Endothelial cell of umbilical vein (primary cell): Measurements from ENCODE around the gene TMEM178B. TPM values are rescaled to one million over a fixed set of nuclear protein-coding genes. Genes with fewer than 3 reads are reported as not detected.

ENCODE experiments used
- BruUV-seq: library from RNA; stranded (reverse); fragments of 400-500 nt; replicated peaks from 2 replicates; lab custom pipeline; 2021; lab: Mats Ljungman, UMichigan
- CTCF ChIA-PET: fragments of 300-600, 350-600 bp; sonication (Branson Sonifier 250); formaldehyde crosslinking; loops from one replicate; lab custom pipeline; 2021; ENCODE audit warnings: antibody characterized with exemption, inconsistent platforms; lab: Charles Lee
- POLR2A ChIA-PET: fragments of 300-600, 350-600 bp; sonication (Branson Sonifier 250); formaldehyde crosslinking; loops from one replicate; lab custom pipeline; 2021; ENCODE audit warnings: antibody characterized with exemption, inconsistent platforms; lab: Charles Lee
- DNase-seq: peaks from one replicate; pipeline ENCODE4 v3.0.0-alpha.2; 2011; ENCODE audit warnings: low read depth, low spot score
- FAIRE-seq: peaks from 2 replicates; lab custom pipeline; 2011; peaks lifted over from hg19 to GRCh38; lab: Jason Lieb, UNC
- H2AFZ ChIP-seq: 2 replicates; pipeline ENCODE4 v1.6.0; 2012; ENCODE audit warnings: low read depth, low read length, control low read depth, inconsistent platforms
- H3K27ac ChIP-seq: 2 replicates; pipeline ENCODE4 v1.5.1; 2011; ENCODE audit warnings: low read depth, mild to moderate bottlenecking, control low read depth, low read length, moderate library complexity; ENCODE audit not compliant: insufficient read depth
- H3K27me3 ChIP-seq, 2 experiments: 2 replicates each; pipeline versions ENCODE4 v1.6.0 to v1.6.1; 2011; ENCODE audit warnings: low read length in 2 of 2, mixed read lengths in 1 of 2; ENCODE audit not compliant: control insufficient read depth in 2 of 2, insufficient read depth in 2 of 2
- H3K36me3 ChIP-seq, 2 experiments: 2 replicates in 1 of 2; 3 replicates in 1 of 2; pipeline ENCODE4 v1.5.1; 2011; ENCODE audit warnings: low read length in 2 of 2, mild to moderate bottlenecking in 1 of 2, moderate library complexity in 1 of 2; ENCODE audit not compliant: control insufficient read depth in 2 of 2, insufficient read depth in 2 of 2; ENCODE audit errors: extremely low read depth in 1 of 2
- H3K4me1 ChIP-seq: 3 replicates; pipeline ENCODE4 v1.5.1; 2011; ENCODE audit warnings: mild to moderate bottlenecking, low read length; ENCODE audit not compliant: control insufficient read depth, insufficient read depth; ENCODE audit errors: extremely low read depth
- H3K4me2 ChIP-seq: 2 replicates; pipeline ENCODE4 v1.6.1; 2011; ENCODE audit warnings: low read length, control low read depth, mixed read lengths; ENCODE audit not compliant: insufficient read depth
- H3K4me3 ChIP-seq, 3 experiments: fragments of 200-600 bp in 1 of 3; sonication (generic), shearing (Covaris generic) in 1 of 3; replicated peaks in 1 of 3; 2 replicates each; pipeline ENCODE4 v1.5.1; 2011 to 2016; ENCODE audit warnings: control low read depth in 3 of 3, low read length in 3 of 3, mild to moderate bottlenecking in 2 of 3, inconsistent platforms in 1 of 3, low read depth in 1 of 3, moderate library complexity in 1 of 3; ENCODE audit not compliant: insufficient read depth in 1 of 3
- H3K79me2 ChIP-seq: 2 replicates; pipeline ENCODE4 v1.6.0; 2012; ENCODE audit warnings: low read length, inconsistent platforms; ENCODE audit not compliant: control insufficient read depth, insufficient read depth
- H3K9ac ChIP-seq: replicated peaks from 2 replicates; pipeline ENCODE3; 2011; ENCODE audit warnings: low read length, control low read depth; ENCODE audit not compliant: insufficient read depth; ENCODE audit errors: extremely low read depth
- H3K9me1 ChIP-seq: replicated peaks from 3 replicates; pipeline ENCODE4 v1.6.0; 2011; ENCODE audit warnings: mild to moderate bottlenecking, low read length; ENCODE audit not compliant: control insufficient read depth, insufficient read depth; ENCODE audit errors: extremely low read depth
- H3K9me3 ChIP-seq: replicated peaks from 2 replicates; pipeline ENCODE4 v1.5.1; 2012; ENCODE audit warnings: low read length, inconsistent platforms; ENCODE audit not compliant: control insufficient read depth, insufficient read depth
- H4K20me1 ChIP-seq: replicated peaks from 2 replicates; pipeline ENCODE3; 2011; ENCODE audit warnings: mild to moderate bottlenecking, low read length; ENCODE audit not compliant: control insufficient read depth, insufficient read depth; ENCODE audit errors: extremely low read depth
- CTCF ChIP-seq, 2 donors: IDR thresholded peaks; 1 replicate in 1 of 2; 2 replicates in 1 of 2; pipeline ENCODE4 v1.5.1; 2011; ENCODE audit warnings: low read length in 2 of 2, mild to moderate bottlenecking in 2 of 2, moderate library complexity in 2 of 2, control low read depth in 1 of 2, inconsistent platforms in 1 of 2, low read depth in 1 of 2; ENCODE audit not compliant: insufficient read depth in 1 of 2; ENCODE audit errors: extremely low read depth in 1 of 2
- EZH2 ChIP-seq: IDR thresholded peaks from 2 replicates; pipeline ENCODE4 v1.6.1; 2012; ENCODE audit warnings: borderline replicate concordance, low read depth, mild to moderate bottlenecking, moderate library complexity, low read length, inconsistent platforms; ENCODE audit not compliant: severe bottlenecking
- FOS ChIP-seq: IDR thresholded peaks from 2 replicates; pipeline ENCODE4 v1.6.1; 2011; ENCODE audit warnings: mild to moderate bottlenecking, low read length, moderate library complexity, borderline replicate concordance; ENCODE audit not compliant: insufficient read depth
- GATA2 ChIP-seq: IDR thresholded peaks from 2 replicates; pipeline ENCODE4 v1.7.0; 2011; ENCODE audit warnings: low read depth, mild to moderate bottlenecking, moderate library complexity, mixed read lengths, low read length; ENCODE audit not compliant: insufficient read length, insufficient read depth
- JUN ChIP-seq: IDR thresholded peaks from 2 replicates; pipeline ENCODE4 v1.6.1; 2011; ENCODE audit warnings: borderline replicate concordance, low read depth; ENCODE audit not compliant: insufficient read length, insufficient read depth
- MAX ChIP-seq: IDR thresholded peaks from 2 replicates; pipeline ENCODE4 v1.6.1; 2011; ENCODE audit not compliant: insufficient read depth, insufficient read length
- MYC ChIP-seq: IDR thresholded peaks from one replicate; pipeline ENCODE4 v1.6.1; 2011; ENCODE audit warnings: mild to moderate bottlenecking, low read depth, low read length
- POLR2A ChIP-seq: IDR thresholded peaks from 2 replicates; pipeline ENCODE4 v1.6.1; 2012; ENCODE audit warnings: low read depth, mild to moderate bottlenecking, control low read depth, low read length
- POLR2AphosphoS5 ChIP-seq: IDR thresholded peaks from 2 replicates; pipeline ENCODE4 v1.6.1; 2012; ENCODE audit warnings: low read depth, mild to moderate bottlenecking, control low read depth, low read length, moderate library complexity; ENCODE audit not compliant: insufficient read depth
- dilution Hi-C: fragments of 300-500 bp; cut with MboI; formaldehyde crosslinking; loops from one replicate; pipeline ENCODE4 v1.15.0; 2019; ENCODE audit warnings: low sequenced_read_pairs; ENCODE audit not compliant: extremely low pct_ligation_motif_present
- intact Hi-C: fragments of 100-400 bp; cut with micrococcal nuclease; formaldehyde crosslinking; loops from one replicate; pipeline ENCODE4 v1.10.0; 2022
- polyA plus RNA-seq, 4 experiments: library from polyadenylated mRNA; depleted of rRNA in 3 of 4; stranded (reverse) in 3 of 4; unstranded in 1 of 4; fragments of >200 nt; gene quantifications; 2 replicates each; pipeline versions ENCODE4 v1.2.1 to v1.2.3, GENCODE V29; 2011 to 2012; ENCODE audit warnings: missing spikeins in 1 of 4
- total RNA-seq: library from RNA; stranded (reverse); gene quantifications from 2 replicates; pipeline ENCODE4 v1.2.3, GENCODE V29; 2021

The TMEM178B gene
- total and polyA plus RNA-seq, 2 donors (not counting 3 experiments of a cell fraction or from before 2014, with no cell fraction given): not detected

GRCh38 chr7:141150465-141150864 lies 76.6 kb downstream of the TMEM178B start:
- Histone ChIP-seq H3K4me3 (no peak overlapping the region), H4K20me1 (no peaks in the 10 kb centered on the region), H3K4me2 (no peak overlapping the region), H3K27me3 (no peaks in the 10 kb centered on the region), H3K9ac (no peak overlapping the region), H3K27ac (no peak overlapping the region), H3K9me3 (peaks cover 1% of the 10 kb centered on the region), H3K9me1 (no peaks in the 10 kb centered on the region), H2AFZ (no peak overlapping the region), H3K36me3 (no peaks in the 10 kb centered on the region), H3K4me1 (no peaks in the 10 kb centered on the region), H3K79me2 (no peaks in the 10 kb centered on the region)
- DNase-seq (no peak), FAIRE-seq (no peak)
- dilution Hi-C loops: no loop called here
- no peak for TF ChIP-seq MAX
- TF ChIP-seq JUN: no peak
- TF ChIP-seq POLR2A: no peak
- TF ChIP-seq POLR2AphosphoS5: no peak
- no peak for TF ChIP-seq CTCF (IDR thresholded peaks at IDR 0.05; ENCODE audit: extremely low read depth in 1 of 2, insufficient read depth in 1 of 2, low read depth in 1 of 2, low read length in 2 of 2)
- TF ChIP-seq GATA2: no peak
- TF ChIP-seq EZH2: no peak
- no peak for TF ChIP-seq FOS
- no peak for TF ChIP-seq MYC
- BruUV-seq: no TSS peak
- intact Hi-C loops: no loop called here
- ChIA-PET POLR2A (no interaction called here), CTCF (no interaction called here)
